ENCODE data around the gene ZNF576.

GRCh38 chr19:43586346-43586745, 10.0 kb upstream of the ZNF576 start:
- no peak for TF ChIP-seq CTCF (IDR thresholded peaks at IDR 0.05)
- no peak for TF ChIP-seq POLR2A (IDR thresholded peaks at IDR 0.05)

Measured in suprapubic skin (tissue), 3 donors.